HCT116 (cell line): ENCODE results near the gene PPP2R3A.

Experiments used
- CEBPB ChIP-seq: IDR thresholded peaks from 2 replicates; pipeline ENCODE4 v1.6.1; 2012; ENCODE audit warnings: low read depth
- CTCF ChIP-seq, 3 experiments: fragments of 200-600 bp in 1 of 3; sonication (generic) in 1 of 3; IDR thresholded peaks in 2 of 3; conservative IDR thresholded peaks in 1 of 3; 2 replicates each; pipeline ENCODE4 v1.5.1; 2012 to 2017; ENCODE audit warnings: low read depth in 2 of 3, low read length in 2 of 3, antibody characterized with exemption in 1 of 3, borderline replicate concordance in 1 of 3, control low read depth in 1 of 3, mild to moderate bottlenecking in 1 of 3, mixed read lengths in 1 of 3, mixed run types in 1 of 3, moderate library complexity in 1 of 3; ENCODE audit not compliant: insufficient read depth in 1 of 3
- EGR1 ChIP-seq: IDR thresholded peaks from 2 replicates; pipeline ENCODE4 v1.6.1; 2012; ENCODE audit warnings: low read depth
- EZH2 ChIP-seq: fragments of 200-600 bp; sonication (generic); IDR thresholded peaks from 2 replicates; pipeline ENCODE4 v1.6.1; 2017; ENCODE audit warnings: antibody characterized with exemption, mixed run types
- JUND ChIP-seq: IDR thresholded peaks from 2 replicates; pipeline ENCODE4 v1.6.1; 2012
- POLR2A ChIP-seq: IDR thresholded peaks from 2 replicates; pipeline ENCODE4 v1.7.0; 2011; ENCODE audit warnings: borderline replicate concordance; ENCODE audit not compliant: insufficient read depth, insufficient read length; ENCODE audit errors: extremely low read depth
- POLR2AphosphoS5 ChIP-seq: IDR thresholded peaks from 2 replicates; pipeline ENCODE4 v1.6.1; 2011; ENCODE audit warnings: mild to moderate bottlenecking, low read depth, low read length, moderate library complexity

GRCh38 chr3:136109499-136109898, 144.0 kb downstream of the PPP2R3A start:
- TF ChIP-seq CTCF (IDR thresholded peaks at IDR 0.05 in 2 of 3, conservative IDR thresholded peaks at IDR 0.05 in 1 of 3; ENCODE audit: borderline replicate concordance in 1 of 3, insufficient read depth in 1 of 3, low read depth in 2 of 3, low read length in 2 of 3) (no peak), POLR2AphosphoS5 (no peak), POLR2A (no peak), CEBPB (no peak), EGR1 (no peak), JUND (no peak), EZH2 (no peak)
